Vagina (tissue), 2 donors: ENCODE results near the gene LYRM9.

Experiments
- CTCF ChIP-seq, 3 experiments: fragments of 450-650 bp in 2 of 3; fragments of 200-600 bp in 1 of 3; sonication (generic) in 1 of 3; IDR thresholded peaks; one replicate each; pipeline ENCODE4 v1.5.1; 2017 to 2019; ENCODE audit warnings: antibody characterized with exemption in 3 of 3, mild to moderate bottlenecking in 2 of 3, moderate library complexity in 2 of 3
- POLR2A ChIP-seq, 2 donors: fragments of 450-650 bp; IDR thresholded peaks; one replicate each; pipeline ENCODE4 v1.6.1; 2017; ENCODE audit warnings: antibody characterized with exemption in 2 of 2, mild to moderate bottlenecking in 2 of 2, moderate library complexity in 2 of 2

GRCh38 chr17:27836651-27837050, 56.5 kb downstream of the LYRM9 start:
- no peak for TF ChIP-seq CTCF (IDR thresholded peaks at IDR 0.05)
- TF ChIP-seq POLR2A (IDR thresholded peaks at IDR 0.05): no peak
